ENCODE measurements around the gene RPL19. TPM values are rescaled to one million over a fixed set of nuclear protein-coding genes. Genes with fewer than 3 reads are reported as not detected.

The RPL19 gene
- total RNA-seq, 3 donors from 2014 or later, result 1,315 to 1,492 (median 1,411) TPM

DNA sequence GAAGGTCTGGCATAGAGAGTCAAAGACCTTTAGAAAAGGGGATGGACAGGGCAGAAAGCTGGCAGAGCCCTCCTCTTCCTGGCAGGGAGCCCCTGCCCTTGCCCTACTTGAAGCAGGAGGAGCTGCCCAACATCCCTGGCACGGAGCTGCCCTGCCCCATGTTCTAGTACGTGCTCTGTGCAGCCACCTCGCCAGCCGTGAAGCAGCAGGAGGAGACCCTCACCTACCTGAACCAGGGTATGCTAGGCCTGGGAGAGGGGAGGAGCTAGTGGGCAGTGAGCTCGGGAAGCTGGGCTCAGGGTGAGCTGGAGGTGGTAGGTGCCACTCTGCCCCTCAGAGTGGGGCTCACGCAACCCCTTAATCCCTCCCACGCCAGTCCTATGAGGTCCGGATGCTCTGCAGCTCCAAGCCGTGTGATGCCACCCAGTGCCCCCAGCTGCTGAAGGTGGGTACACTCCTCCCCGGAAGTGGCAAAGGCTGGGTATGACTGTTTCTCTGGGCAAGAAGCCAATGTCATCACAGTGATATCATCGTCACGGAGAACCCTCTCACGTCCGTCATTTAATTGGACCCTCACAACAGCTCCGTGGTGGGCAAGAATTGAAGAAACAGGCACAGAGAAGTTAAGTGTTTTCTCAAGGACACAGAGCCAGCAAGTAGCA, 38.4 kb downstream of the RPL19 start:
- DNase-seq, result peak; percentile 52 to 77 (median 64)
- TF ChIP-seq, protein P1, sequence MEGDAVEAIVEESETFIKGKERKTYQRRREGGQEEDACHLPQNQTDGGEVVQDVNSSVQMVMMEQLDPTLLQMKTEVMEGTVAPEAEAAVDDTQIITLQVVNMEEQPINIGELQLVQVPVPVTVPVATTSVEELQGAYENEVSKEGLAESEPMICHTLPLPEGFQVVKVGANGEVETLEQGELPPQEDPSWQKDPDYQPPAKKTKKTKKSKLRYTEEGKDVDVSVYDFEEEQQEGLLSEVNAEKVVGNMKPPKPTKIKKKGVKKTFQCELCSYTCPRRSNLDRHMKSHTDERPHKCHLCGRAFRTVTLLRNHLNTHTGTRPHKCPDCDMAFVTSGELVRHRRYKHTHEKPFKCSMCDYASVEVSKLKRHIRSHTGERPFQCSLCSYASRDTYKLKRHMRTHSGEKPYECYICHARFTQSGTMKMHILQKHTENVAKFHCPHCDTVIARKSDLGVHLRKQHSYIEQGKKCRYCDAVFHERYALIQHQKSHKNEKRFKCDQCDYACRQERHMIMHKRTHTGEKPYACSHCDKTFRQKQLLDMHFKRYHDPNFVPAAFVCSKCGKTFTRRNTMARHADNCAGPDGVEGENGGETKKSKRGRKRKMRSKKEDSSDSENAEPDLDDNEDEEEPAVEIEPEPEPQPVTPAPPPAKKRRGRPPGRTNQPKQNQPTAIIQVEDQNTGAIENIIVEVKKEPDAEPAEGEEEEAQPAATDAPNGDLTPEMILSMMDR (IDR thresholded peaks at IDR 0.05), result no peak
- intact Hi-C loops (cut with DNase I, micrococcal nuclease), result no loop called here

DNA sequence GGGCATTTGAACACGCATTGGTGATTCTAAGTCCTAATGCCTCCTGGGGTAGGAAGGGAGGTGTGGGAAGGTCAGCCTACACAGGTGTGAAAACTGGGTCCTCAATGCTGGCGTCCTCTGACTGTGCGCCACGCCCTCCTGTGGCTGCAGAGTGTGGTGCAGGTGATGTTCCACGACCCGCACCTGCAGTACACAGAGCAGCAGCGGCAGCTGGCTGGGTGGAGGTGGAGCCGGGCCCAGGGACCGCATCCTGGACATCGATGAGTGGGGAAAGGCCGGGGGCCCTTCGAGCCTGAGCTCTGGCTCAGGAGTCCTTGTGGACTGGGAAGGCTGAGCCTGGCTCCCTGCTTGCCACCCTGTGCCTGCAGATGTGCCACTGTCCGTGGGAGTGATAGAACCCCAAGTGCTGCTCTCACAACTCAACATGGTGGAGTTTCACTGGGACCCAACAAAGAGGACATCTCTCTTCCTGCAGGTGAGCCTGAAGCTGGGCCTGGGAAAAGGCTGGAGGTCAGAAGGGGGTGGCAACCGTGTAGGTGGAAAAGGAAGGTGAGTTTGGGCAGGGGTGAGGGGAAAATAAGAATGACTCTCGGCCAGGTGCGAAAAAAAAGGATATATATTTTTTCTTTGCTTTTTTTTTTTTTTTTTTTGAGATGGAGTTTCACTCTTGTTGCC, 39.7 kb downstream of the RPL19 start:
- intact Hi-C loops (cut with DNase I, micrococcal nuclease), result loop anchor here in 1 of 2 donors (10.0 kb wide), 1 partner anchor 255 kb away; no protein-coding TSS in a partner anchor
- peak; percentile 85 for ATAC-seq
- TF ChIP-seq, protein P1 (IDR thresholded peaks at IDR 0.05), result peak; percentile 28

More for the DNA sequence above, 38.4 kb downstream of the RPL19 start:
- H3K4me1 ChIP-seq (ENCODE audit: low read depth), result peaks cover 10% of the 10 kb centered on the region
- peak; percentile 80 for ATAC-seq
- no peaks in the 10 kb centered on the region for H3K36me3 ChIP-seq (ENCODE audit: low read depth)
- no peaks in the 10 kb centered on the region for H3K9me3 ChIP-seq
- no peak overlapping the region for H3K4me3 ChIP-seq

DNA sequence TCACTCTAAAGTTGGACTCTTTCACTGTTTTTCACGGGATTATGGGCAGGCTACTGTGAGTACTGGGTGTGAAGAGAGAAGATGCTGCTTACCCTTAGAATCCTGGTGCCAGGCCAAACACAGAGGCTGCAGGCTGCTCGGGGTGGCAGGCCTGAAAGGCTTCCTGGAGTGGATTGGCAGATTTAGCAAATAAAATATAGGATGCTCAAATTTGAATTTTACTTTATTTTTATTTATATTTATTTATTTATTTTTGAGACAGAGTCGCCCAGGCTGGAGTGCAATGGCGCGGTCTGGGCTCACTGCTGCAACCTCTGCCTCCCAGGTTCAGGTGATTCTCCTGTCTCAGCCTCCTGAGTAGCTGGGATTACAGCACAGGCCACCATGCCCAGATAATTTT, 40.5 kb downstream of the RPL19 start:
- H3K36me3 ChIP-seq (ENCODE audit: low read depth), result no peaks in the 10 kb centered on the region
- intact Hi-C loops (cut with DNase I, micrococcal nuclease), result loop anchor here in 1 of 2 donors (10.0 kb wide), 1 partner anchor 256 kb away; no protein-coding TSS in a partner anchor
- no peaks in the 10 kb centered on the region for H3K9me3 ChIP-seq
- ATAC-seq (no peak), DNase-seq (no peak)
- TF ChIP-seq, protein P1 (IDR thresholded peaks at IDR 0.05), result no peak
- H3K4me1 ChIP-seq (ENCODE audit: low read depth), result peaks cover 15% of the 10 kb centered on the region
- no peak overlapping the region for H3K4me3 ChIP-seq

More for the DNA sequence above, 39.7 kb downstream of the RPL19 start:
- no peaks in the 10 kb centered on the region for H3K9me3 ChIP-seq
- no peaks in the 10 kb centered on the region for H3K36me3 ChIP-seq (ENCODE audit: low read depth)
- peaks cover 14% of the 10 kb centered on the region for H3K4me1 ChIP-seq (ENCODE audit: low read depth)
- DNase-seq, result peak; percentile 72 to 82 (median 80)
- H3K4me3 ChIP-seq, result no peak overlapping the region

DNA sequence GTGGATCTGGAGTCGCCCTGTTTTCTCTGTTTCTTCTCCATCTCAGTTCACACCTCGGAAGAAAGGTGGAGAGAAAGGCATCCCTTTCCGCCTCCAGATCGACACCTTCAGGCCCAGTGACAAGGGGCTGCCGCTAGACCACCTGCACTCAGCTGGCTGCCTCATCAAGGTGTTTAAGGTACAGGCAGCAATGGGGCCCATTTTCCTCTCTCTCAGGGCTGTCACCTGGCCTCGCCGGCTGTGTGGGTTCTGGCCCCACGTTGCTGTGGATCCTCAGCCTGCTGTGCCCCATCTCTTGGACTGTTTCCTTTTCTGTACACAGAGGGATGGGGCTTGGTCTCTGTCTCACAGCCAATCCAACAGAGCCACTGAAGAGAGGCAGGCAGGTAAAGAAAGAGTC, 43.1 kb downstream of the RPL19 start:
- intact Hi-C loops (cut with DNase I, micrococcal nuclease), result loop anchor here in 1 of 2 donors (10.0 kb wide), 1 partner anchor 258 kb away; no protein-coding TSS in a partner anchor
- Histone ChIP-seq H3K9me3 (no peaks in the 10 kb centered on the region), H3K36me3 (ENCODE audit: low read depth) (no peaks in the 10 kb centered on the region), H3K4me3 (no peak overlapping the region), H3K4me1 (ENCODE audit: low read depth) (peaks cover 15% of the 10 kb centered on the region)
- no peak for DNase-seq
- no peak for ATAC-seq
- TF ChIP-seq, protein P1 (IDR thresholded peaks at IDR 0.05), result no peak

DNA sequence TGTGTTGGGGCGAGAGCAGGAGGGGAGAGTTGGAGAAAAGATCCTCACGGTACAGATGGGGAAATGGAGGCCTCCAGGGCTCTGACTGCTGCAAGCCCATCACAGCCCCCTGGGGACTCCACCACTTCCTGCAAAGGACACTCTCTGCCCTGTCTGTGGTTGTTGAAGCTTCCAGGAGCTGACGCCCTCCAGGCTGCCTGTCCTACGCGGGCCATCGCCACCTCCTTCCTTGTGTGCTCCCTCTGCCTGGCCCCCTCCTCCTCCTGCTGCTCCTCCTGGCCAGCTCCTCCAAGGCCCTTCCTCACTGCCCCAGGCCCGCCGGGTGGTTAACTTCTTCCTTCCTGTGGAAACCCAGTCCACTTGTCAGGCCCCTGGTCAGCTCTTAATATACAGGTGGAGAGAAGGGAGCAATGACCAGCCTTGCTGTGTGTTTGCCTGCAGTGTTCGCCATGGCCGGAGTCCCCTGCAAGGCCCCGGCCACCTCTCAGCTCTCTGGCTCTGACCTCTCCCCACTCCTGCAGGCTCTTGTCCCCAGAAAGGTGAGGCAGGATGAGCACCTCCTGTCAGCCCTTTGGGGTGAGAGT, 44.0 kb downstream of the RPL19 start:
- ATAC-seq (peak; percentile 5), DNase-seq (no peak)
- Histone ChIP-seq H3K4me1 (ENCODE audit: low read depth) (peaks cover 11% of the 10 kb centered on the region), H3K4me3 (no peak overlapping the region), H3K9me3 (no peaks in the 10 kb centered on the region), H3K36me3 (ENCODE audit: low read depth) (no peaks in the 10 kb centered on the region)
- intact Hi-C loops (cut with DNase I, micrococcal nuclease), result loop anchor here in 1 of 2 donors (10.0 kb wide), 1 partner anchor 259 kb away; no protein-coding TSS in a partner anchor
- TF ChIP-seq, protein P1 (IDR thresholded peaks at IDR 0.05), result no peak
